ENCODE results near the gene OLFML2B. TPM values are rescaled to one million over a fixed set of nuclear protein-coding genes. Genes with fewer than 3 reads are reported as not detected.

The OLFML2B gene
- 1.2 and 2.0 TPM in 2 replicates for total RNA-seq

GRCh38 chr1:162023547-162024501 is at the start of gene OLFML2B:
Gene OLFML2B (minus strand): TSS chr1:162023869. CDS start chr1:162023430, 439 bp downstream.

GRCh38 chr1:162069334-162070093 is 45.8 kb upstream of the OLFML2B start, which contains the start of gene NOS1AP:
Gene NOS1AP (plus strand): TSS chr1:162069691. CDS start chr1:162070178, 487 bp downstream.

Other genes starting within 250 kb of the OLFML2B start
- 0.18 and 0.29 TPM in 2 replicates for gene NOS1AP, start 45.8 kb upstream of the OLFML2B start, total RNA-seq